GM18873 (cell line): Measurements from ENCODE around the gene KLF2.
A peak's percentile ranks its signal among the peaks of the same experiment; 100 is the strongest.
"Not testable (repeated sequence)": the region's sequence is repeated elsewhere in the genome, so short reads cannot be mapped to it uniquely, and the experiment has no call there.

Experiments used
- ATAC-seq: cut with Tn5 transposase; IDR thresholded peaks from one replicate; pipeline ENCODE4 v1.9.1; 2021; ENCODE audit warnings: mild to moderate bottlenecking, moderate library complexity, moderate number of reproducible peaks; ENCODE audit not compliant: unreplicated experiment, low FRiP score

The KLF2 gene

GRCh38 chr19:16335226-16335625 is 10.6 kb downstream of the KLF2 start:
- ATAC-seq, result no peak

GRCh38 chr19:16336571-16336970 is 11.9 kb downstream of the KLF2 start:
- no peak for ATAC-seq

- ATAC-seq, result no peak
These were observed 13.3 kb downstream of the KLF2 start for GRCh38 chr19:16337809-16338469.

- ATAC-seq, result no peak
These were observed 14.1 kb downstream of the KLF2 start for GRCh38 chr19:16338470-16339360.

GRCh38 chr19:16339361-16339725 is 14.7 kb downstream of the KLF2 start:
- no peak for ATAC-seq

- ATAC-seq, result no peak
These were observed 15.5 kb downstream of the KLF2 start for GRCh38 chr19:16340092-16340491.

GRCh38 chr19:16340654-16341053 is 16.0 kb downstream of the KLF2 start:
- ATAC-seq, result no peak

- ATAC-seq, result peak; percentile 64
These were observed 17.5 kb downstream of the KLF2 start for GRCh38 chr19:16342002-16342715.

GRCh38 chr19:16343156-16343555 is 18.5 kb downstream of the KLF2 start:
- ATAC-seq, result no peak

GRCh38 chr19:16345457-16345856 is 20.8 kb downstream of the KLF2 start:
- ATAC-seq, result no peak

- not testable (repeated sequence) for ATAC-seq
These were observed 22.5 kb downstream of the KLF2 start for GRCh38 chr19:16347099-16347498.

GRCh38 chr19:16347706-16348105 is 23.1 kb downstream of the KLF2 start:
- no peak for ATAC-seq

- ATAC-seq, result no peak
These were observed 25.0 kb downstream of the KLF2 start for GRCh38 chr19:16349551-16350152.

- ATAC-seq, result no peak
These were observed 26.6 kb downstream of the KLF2 start for GRCh38 chr19:16351133-16351809.

- ATAC-seq, result no peak
These were observed 30.8 kb downstream of the KLF2 start for GRCh38 chr19:16355293-16356043.

- no peak for ATAC-seq
These were observed 33.8 kb downstream of the KLF2 start for GRCh38 chr19:16358456-16358855.

- ATAC-seq, result no peak
These were observed 34.4 kb downstream of the KLF2 start for GRCh38 chr19:16359074-16359473.

- no peak for ATAC-seq
These were observed 35.3 kb downstream of the KLF2 start for GRCh38 chr19:16359964-16360363.

- no peak for ATAC-seq
These were observed 36.1 kb downstream of the KLF2 start for GRCh38 chr19:16360738-16361137.

- ATAC-seq, result no peak
These were observed 36.6 kb downstream of the KLF2 start for GRCh38 chr19:16361254-16361653.
